Airway epithelial cell (primary cell): ENCODE results near the gene RGPD3. TPM values are rescaled to one million over a fixed set of nuclear protein-coding genes. Genes with fewer than 3 reads are reported as not detected.

Source experiments
- total RNA-seq: library from RNA; depleted of rRNA; stranded (reverse); fragments of >200 nt; gene quantifications from 2 replicates; pipeline ENCODE4 v1.2.3, GENCODE V29; 2015

Gene RGPD3
- total RNA-seq: 0.09 and 0.14 TPM in 2 replicates

DNA sequence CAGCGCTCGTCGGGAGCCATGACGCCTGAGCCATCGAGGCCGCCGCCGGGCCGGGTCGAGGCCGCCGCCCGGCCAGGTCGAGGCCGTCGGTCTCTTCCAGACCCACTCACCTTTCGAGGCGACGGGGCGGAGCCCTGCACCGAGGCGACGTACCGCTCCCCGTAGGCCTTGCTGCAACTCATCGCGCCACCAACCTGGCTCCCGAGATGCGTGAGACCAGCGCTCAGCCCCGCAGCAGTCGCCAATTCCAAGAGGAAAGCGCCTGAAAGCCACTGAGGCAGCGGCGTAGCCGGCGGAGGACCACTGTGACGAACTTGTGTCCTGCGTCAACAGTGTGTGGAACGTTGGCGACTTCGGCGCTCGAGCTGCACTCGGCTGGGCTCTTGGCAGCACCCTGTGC lies at the start of gene RGPD3:
Gene RGPD3 (minus strand): TSS at position 307 of the 400 bp plus-strand sequence. CDS start 125 bp downstream, at position 182.

DNA sequence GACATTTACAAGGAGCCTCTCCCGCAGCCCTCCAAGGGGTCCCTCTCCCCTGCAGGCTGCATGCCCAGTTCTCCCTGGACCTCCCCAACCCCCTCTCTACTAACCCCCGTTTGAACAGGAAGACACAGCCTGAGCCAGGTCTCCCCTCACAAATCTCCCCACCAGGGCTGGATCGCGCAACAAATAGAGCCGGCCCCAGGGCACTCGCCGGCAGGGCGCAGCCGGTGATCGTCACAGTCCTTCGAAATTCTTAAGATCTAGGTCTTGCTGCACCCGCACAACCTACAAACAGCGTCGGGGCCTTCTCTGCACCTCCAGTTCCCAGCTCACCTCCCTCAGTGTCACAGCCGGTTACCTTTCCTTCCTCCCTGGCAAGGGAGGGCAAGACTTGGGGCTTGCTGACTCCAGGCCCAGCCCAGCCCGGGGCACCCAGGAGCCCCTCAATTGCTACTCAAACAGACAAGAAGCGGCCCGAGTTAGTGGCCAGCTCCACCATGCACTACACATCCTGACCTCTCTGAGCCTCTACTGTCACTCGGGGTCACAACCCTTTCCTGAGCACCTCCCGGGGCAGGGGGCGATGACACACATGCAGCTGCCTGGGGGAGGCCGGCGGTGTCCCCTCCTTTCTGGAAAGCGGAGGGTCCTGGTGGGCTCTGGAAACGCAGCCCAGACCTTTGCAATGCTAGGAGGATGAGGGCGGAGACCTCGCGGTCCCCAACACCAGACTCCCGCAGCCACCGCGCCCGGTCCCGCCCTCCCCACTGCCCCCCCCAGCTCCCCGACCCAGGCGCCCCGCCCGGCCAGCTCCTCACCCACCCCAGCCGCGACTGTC lies 18.6 kb upstream of the RGPD3 start, which contains the start of gene CD8B2:
Gene CD8B2 (plus strand): TSS at position 814 of the 835 bp plus-strand sequence. CDS start 63 bp downstream, outside the sequence.

Other genes starting within 250 kb of the RGPD3 start
- gene CD8B2, start 19.0 kb upstream of the RGPD3 start, total RNA-seq: not detected in 2 replicates